Upper lobe of left lung (tissue), 4 donors: ENCODE results near the gene EMX1.

Source experiments
- CTCF ChIP-seq, 6 experiments: fragments of 450-650 bp in 4 of 6; fragments of 200-600 bp in 2 of 6; sonication (generic) in 2 of 6; IDR thresholded peaks; one replicate each; pipeline ENCODE4 v1.5.1; 2016 to 2019; ENCODE audit warnings: antibody characterized with exemption in 6 of 6
- POLR2A ChIP-seq, 4 donors: fragments of 450-650 bp; IDR thresholded peaks; one replicate each; pipeline ENCODE4 v1.5.1; 2016 to 2017; ENCODE audit warnings: antibody characterized with exemption in 4 of 4, mild to moderate bottlenecking in 2 of 4
- POLR2AphosphoS5 ChIP-seq, 2 donors: sonication (generic); formaldehyde crosslinking; IDR thresholded peaks; one replicate each; pipeline ENCODE4 v1.5.1; 2017; ENCODE audit warnings: antibody characterized with exemption in 2 of 2

GRCh38 chr2:72938455-72938854, 21.1 kb downstream of the EMX1 start:
- TF ChIP-seq CTCF (IDR thresholded peaks at IDR 0.05) (no peak), POLR2A (IDR thresholded peaks at IDR 0.05) (no peak), POLR2AphosphoS5 (IDR thresholded peaks at IDR 0.05) (no peak)
